CMK (cell line): ENCODE results near the gene CACNA1S.

Experiments
- DNase-seq: peaks from one replicate; pipeline ENCODE4 v3.0.0-alpha.2; 2010; ENCODE audit warnings: low read depth

Gene CACNA1S

GRCh38 chr1:201112173-201112731 is at the start of gene CACNA1S:
CACNA1S (minus strand) TSS chr1:201112426; CDS start chr1:201112339, 87 bp downstream.
- DNase-seq, result no peak

- DNase-seq, result no peak
Observed at GRCh38 chr1:201157949-201158348, 45.7 kb upstream of the CACNA1S start.

- no peak for DNase-seq
Observed at GRCh38 chr1:201156819-201157218, 44.6 kb upstream of the CACNA1S start.

GRCh38 chr1:201156346-201156745 is 44.1 kb upstream of the CACNA1S start:
- no peak for DNase-seq

GRCh38 chr1:201155354-201155753 is 43.1 kb upstream of the CACNA1S start:
- DNase-seq, result no peak

GRCh38 chr1:201154389-201155165 is 42.4 kb upstream of the CACNA1S start, which contains the start of gene TMEM9:
TMEM9 (minus strand) TSS chr1:201154474; CDS start chr1:201153923, 551 bp downstream.
- peak; percentile 97 for DNase-seq

- peak; percentile 99 for DNase-seq
Observed at GRCh38 chr1:201153474-201154388, 41.5 kb upstream of the CACNA1S start.

GRCh38 chr1:201149400-201149799 is 37.2 kb upstream of the CACNA1S start:
- no peak for DNase-seq

- no peak for DNase-seq
Observed at GRCh38 chr1:201147396-201148015, 35.3 kb upstream of the CACNA1S start.

GRCh38 chr1:201146626-201147390 is 34.6 kb upstream of the CACNA1S start:
- no peak for DNase-seq

- no peak for DNase-seq
Observed at GRCh38 chr1:201145816-201146215, 33.6 kb upstream of the CACNA1S start.

- DNase-seq, result no peak
Observed at GRCh38 chr1:201145132-201145531, 32.9 kb upstream of the CACNA1S start.

- DNase-seq, result no peak
Observed at GRCh38 chr1:201144701-201145100, 32.5 kb upstream of the CACNA1S start.

GRCh38 chr1:201143726-201144635 is 31.8 kb upstream of the CACNA1S start:
- no peak for DNase-seq

- DNase-seq, result no peak
Observed at GRCh38 chr1:201142849-201143725, 30.9 kb upstream of the CACNA1S start.

- no peak for DNase-seq
Observed at GRCh38 chr1:201142011-201142848, 30.0 kb upstream of the CACNA1S start.

- no peak for DNase-seq
Observed at GRCh38 chr1:201141418-201141817, 29.2 kb upstream of the CACNA1S start.

- no peak for DNase-seq
Observed at GRCh38 chr1:201140941-201141260, 28.7 kb upstream of the CACNA1S start.
